Esophagus muscularis mucosa (tissue), 4 donors: Measurements from ENCODE around the gene SERPINB11. TPM values are rescaled to one million over a fixed set of nuclear protein-coding genes. Genes with fewer than 3 reads are reported as not detected.

Experiments
- DNase-seq: peaks from one replicate; pipeline ENCODE4 v3.0.0-alpha.2; 2017; ENCODE audit errors: extremely low spot score
- H3K27ac ChIP-seq, 4 donors: fragments of 200-600 bp; sonication (generic); replicated peaks in 1 of 4; 1 replicate in 3 of 4; 2 replicates in 1 of 4; pipeline ENCODE4 v1.5.1; 2016 to 2019; ENCODE audit warnings: mild to moderate bottlenecking in 1 of 4
- H3K27me3 ChIP-seq, 4 donors: fragments of 200-600 bp; sonication (generic); one replicate each; pipeline versions ENCODE4 v1.5.1 to v1.6.0; 2016 to 2019
- H3K36me3 ChIP-seq, 4 donors: fragments of 200-600 bp; sonication (generic); one replicate each; pipeline ENCODE4 v1.5.1; 2016 to 2019
- H3K4me1 ChIP-seq, 4 donors: fragments of 200-600 bp; sonication (generic); one replicate each; pipeline ENCODE4 v1.5.1; 2016 to 2019
- H3K4me3 ChIP-seq, 4 donors: fragments of 200-600 bp; sonication (generic); 1 replicate in 2 of 4; 2 replicates in 2 of 4; pipeline ENCODE4 v1.5.1; 2016 to 2019; ENCODE audit warnings: mild to moderate bottlenecking in 4 of 4, moderate library complexity in 1 of 4
- H3K9me3 ChIP-seq, 4 donors: fragments of 200-600 bp; sonication (generic); 1 replicate in 3 of 4; 2 replicates in 1 of 4; pipeline ENCODE4 v1.5.1; 2016 to 2019
- EP300 ChIP-seq: sonication (generic); formaldehyde crosslinking; IDR thresholded peaks from one replicate; pipeline ENCODE4 v1.6.1; 2017; ENCODE audit warnings: antibody characterized with exemption
- POLR2A ChIP-seq: fragments of 450-650 bp; IDR thresholded peaks from one replicate; pipeline ENCODE4 v1.6.1; 2017; ENCODE audit warnings: antibody characterized with exemption, moderate library complexity, mild to moderate bottlenecking, low read depth
- POLR2AphosphoS5 ChIP-seq, 2 donors: sonication (generic); formaldehyde crosslinking; IDR thresholded peaks; one replicate each; pipeline ENCODE4 v1.6.1; 2017; ENCODE audit warnings: antibody characterized with exemption in 2 of 2
- WGBS: methylation state at CpG from one replicate; pipeline ENCODE4 v1.1.5; 2018; 5-methylcytosine and 5-hydroxymethylcytosine counted together
- intact Hi-C: fragments of 100-400 bp; cut with DNase I; formaldehyde crosslinking; loops from one replicate; pipeline ENCODE4 v1.15.1; 2023
- total RNA-seq, 4 donors: library from RNA; depleted of rRNA; stranded (reverse); fragments of >200 nt; gene quantifications; one replicate each; pipeline versions ENCODE4 v1.1.0 to v1.2.1, GENCODE V29; 2016
- TF ChIP-seq, protein P1 (sequence below), 3 experiments: fragments of 200-600 bp in 2 of 3; fragments of 450-650 bp in 1 of 3; sonication (generic) in 2 of 3; IDR thresholded peaks; one replicate each; pipeline ENCODE4 v1.5.1; 2017 to 2019; ENCODE audit warnings: antibody characterized with exemption in 3 of 3, mild to moderate bottlenecking in 2 of 3, moderate library complexity in 1 of 3

Gene SERPINB11
- total RNA-seq, 4 donors from 2014 or later, result not detected

GRCh38 chr18:63765837-63766236 is 63.1 kb downstream of the SERPINB11 start:
- intact Hi-C loops, result no loop called here
- Histone ChIP-seq H3K4me1 (no peaks in the 10 kb centered on the region), H3K9me3 (peaks cover 0 to under 1% (median 0%) of the 10 kb centered on the region in 4 donors), H3K4me3 (no peak overlapping the region), H3K27me3 (no peaks in the 10 kb centered on the region), H3K27ac (no peak overlapping the region), H3K36me3 (no peaks in the 10 kb centered on the region)
- WGBS, result 70% methylated on average over 2 of the region's 2 CpGs
- no peak for TF ChIP-seq POLR2A
- TF ChIP-seq EP300, result no peak
- TF ChIP-seq POLR2AphosphoS5 (IDR thresholded peaks at IDR 0.05), result no peak
- TF ChIP-seq, protein P1, sequence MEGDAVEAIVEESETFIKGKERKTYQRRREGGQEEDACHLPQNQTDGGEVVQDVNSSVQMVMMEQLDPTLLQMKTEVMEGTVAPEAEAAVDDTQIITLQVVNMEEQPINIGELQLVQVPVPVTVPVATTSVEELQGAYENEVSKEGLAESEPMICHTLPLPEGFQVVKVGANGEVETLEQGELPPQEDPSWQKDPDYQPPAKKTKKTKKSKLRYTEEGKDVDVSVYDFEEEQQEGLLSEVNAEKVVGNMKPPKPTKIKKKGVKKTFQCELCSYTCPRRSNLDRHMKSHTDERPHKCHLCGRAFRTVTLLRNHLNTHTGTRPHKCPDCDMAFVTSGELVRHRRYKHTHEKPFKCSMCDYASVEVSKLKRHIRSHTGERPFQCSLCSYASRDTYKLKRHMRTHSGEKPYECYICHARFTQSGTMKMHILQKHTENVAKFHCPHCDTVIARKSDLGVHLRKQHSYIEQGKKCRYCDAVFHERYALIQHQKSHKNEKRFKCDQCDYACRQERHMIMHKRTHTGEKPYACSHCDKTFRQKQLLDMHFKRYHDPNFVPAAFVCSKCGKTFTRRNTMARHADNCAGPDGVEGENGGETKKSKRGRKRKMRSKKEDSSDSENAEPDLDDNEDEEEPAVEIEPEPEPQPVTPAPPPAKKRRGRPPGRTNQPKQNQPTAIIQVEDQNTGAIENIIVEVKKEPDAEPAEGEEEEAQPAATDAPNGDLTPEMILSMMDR (IDR thresholded peaks at IDR 0.05), result no peak
- no peak for DNase-seq

Other genes with a start within 250 kb of the SERPINB11 start
- not detected for gene SERPINB5, start 226.0 kb upstream of the SERPINB11 start, total RNA-seq
- not detected for gene SERPINB12, start 160.6 kb upstream of the SERPINB11 start, total RNA-seq
- gene SERPINB13, start 115.6 kb upstream of the SERPINB11 start, total RNA-seq, result not detected
- not detected for gene SERPINB4, start 58.7 kb upstream of the SERPINB11 start, total RNA-seq
- gene SERPINB3, start 41.1 kb upstream of the SERPINB11 start, total RNA-seq, result not detected
- gene SERPINB7, start 72.5 kb downstream of the SERPINB11 start, total RNA-seq, result not detected
- gene SERPINB2, start 184.7 kb downstream of the SERPINB11 start, total RNA-seq, result 10 to 100 TPM in 1 of 4 donors, not detected in 3; 24.5 TPM
- gene SERPINB10, start 205.0 kb downstream of the SERPINB11 start, total RNA-seq, result 1 to 10 TPM in 1 of 4 donors, not detected in 3; 2.3 TPM
- gene HMSD, start 246.3 kb downstream of the SERPINB11 start, total RNA-seq, result not detected